GM21526 (cell line): Measurements from ENCODE around the gene TUBA1C.
"Not testable (repeated sequence)": the region's sequence is repeated elsewhere in the genome, so short reads cannot be mapped to it uniquely, and the experiment has no call there.

Experiments used
- ATAC-seq: cut with Tn5 transposase; IDR thresholded peaks from one replicate; pipeline ENCODE4 v1.9.1; 2021; ENCODE audit warnings: moderate library complexity; ENCODE audit not compliant: unreplicated experiment, low FRiP score

Gene TUBA1C

GRCh38 chr12:49282740-49283375 lies 18.0 kb downstream of the TUBA1C start:
- not testable (repeated sequence) for ATAC-seq

- no peak for ATAC-seq
Measured at GRCh38 chr12:49283541-49284429, 18.9 kb downstream of the TUBA1C start.

- no peak for ATAC-seq
Measured at GRCh38 chr12:49284672-49285071, 19.8 kb downstream of the TUBA1C start.

GRCh38 chr12:49287876-49288275 lies 23.0 kb downstream of the TUBA1C start:
- no peak for ATAC-seq

GRCh38 chr12:49288412-49288853 lies 23.6 kb downstream of the TUBA1C start:
- no peak for ATAC-seq

- no peak for ATAC-seq
Measured at GRCh38 chr12:49288922-49289555, 24.2 kb downstream of the TUBA1C start.

- no peak for ATAC-seq
Measured at GRCh38 chr12:49292729-49293055, 27.8 kb downstream of the TUBA1C start.

GRCh38 chr12:49293056-49293956 lies 28.4 kb downstream of the TUBA1C start:
- ATAC-seq: no peak

- ATAC-seq: no peak
Measured at GRCh38 chr12:49294086-49294803, 29.4 kb downstream of the TUBA1C start.

GRCh38 chr12:49294804-49295081 lies 29.9 kb downstream of the TUBA1C start:
- no peak for ATAC-seq

GRCh38 chr12:49295082-49295936 lies 30.4 kb downstream of the TUBA1C start, which contains the start of gene PRPH:
Gene PRPH (plus strand): TSS chr12:49295147. CDS start chr12:49295201, 54 bp downstream.
- no peak for ATAC-seq

- no peak for ATAC-seq
Measured at GRCh38 chr12:49296034-49296835, 31.4 kb downstream of the TUBA1C start.

GRCh38 chr12:49296836-49297694 lies 32.2 kb downstream of the TUBA1C start:
- ATAC-seq: no peak

- no peak for ATAC-seq
Measured at GRCh38 chr12:49297695-49298060, 32.8 kb downstream of the TUBA1C start.

- no peak for ATAC-seq
Measured at GRCh38 chr12:49298160-49298559, 33.3 kb downstream of the TUBA1C start.

GRCh38 chr12:49301760-49302159 lies 36.9 kb downstream of the TUBA1C start:
- ATAC-seq: no peak

- ATAC-seq: no peak
Measured at GRCh38 chr12:49304161-49304560, 39.3 kb downstream of the TUBA1C start.
